Left ventricle myocardium inferior (tissue), 1 donor: Measurements from ENCODE around the gene TXNRD2. TPM values are rescaled to one million over a fixed set of nuclear protein-coding genes. Genes with fewer than 3 reads are reported as not detected.

Experiments used
- DNase-seq: peaks from one replicate; pipeline ENCODE4 v3.0.0-alpha.2; 2020
- H3K27ac ChIP-seq: fragments of 200-600 bp; replicated peaks from 2 replicates; pipeline ENCODE4 v1.8.0; 2021
- H3K27me3 ChIP-seq: fragments of 200-600 bp; 2 replicates; pipeline ENCODE4 v1.8.0; 2021; ENCODE audit warnings: low read depth
- H3K36me3 ChIP-seq: fragments of 200-600 bp; 2 replicates; pipeline ENCODE4 v1.8.0; 2021
- H3K4me1 ChIP-seq: fragments of 200-600 bp; 2 replicates; pipeline ENCODE4 v1.8.0; 2021
- H3K4me3 ChIP-seq: fragments of 200-600 bp; 2 replicates; pipeline ENCODE4 v1.8.0; 2021; ENCODE audit warnings: mild to moderate bottlenecking, moderate library complexity
- H3K9me3 ChIP-seq: fragments of 200-600 bp; replicated peaks from 2 replicates; pipeline ENCODE4 v1.8.0; 2021
- CTCF ChIP-seq: fragments of 200-600 bp; IDR thresholded peaks from 2 replicates; pipeline ENCODE4 v1.8.0; 2021; ENCODE audit warnings: antibody characterized with exemption, mild to moderate bottlenecking, borderline replicate concordance
- intact Hi-C: fragments of 100-400 bp; cut with micrococcal nuclease; formaldehyde crosslinking; loops from one replicate; pipeline ENCODE4 v1.11.0; 2022
- total RNA-seq: library from RNA; stranded (reverse); fragmentation: NEBNext Ultra II Directional; extraction: Animal tissue kit (Norgen Biotek cat#: 25700); gene quantifications from one replicate; pipeline ENCODE4 v1.2.1, GENCODE V29; 2021
- donor health status: DM: no; HTN: yes; CAD: no; lungs with severe emphysema.

TXNRD2 gene
- total RNA-seq, 1 donor from 2014 or later: 35.2 TPM

GRCh38 chr22:19973551-19974267 is 32.1 kb upstream of the TXNRD2 start:
- Histone ChIP-seq H3K36me3 (peaks cover 69% of the 10 kb centered on the region), H3K9me3 (no peaks in the 10 kb centered on the region), H3K4me1 (peaks cover 36% of the 10 kb centered on the region), H3K27ac (no peak overlapping the region), H3K27me3 (no peaks in the 10 kb centered on the region), H3K4me3 (no peak overlapping the region)
- intact Hi-C loops: loop anchor here (5.0 kb wide), 1 partner anchor 39 kb away; no protein-coding TSS in a partner anchor
- DNase-seq: no peak
- no peak for TF ChIP-seq CTCF

- no peaks in the 10 kb centered on the region for H3K9me3 ChIP-seq
- intact Hi-C loops: loop anchor here (5.0 kb wide), 1 partner anchor 39 kb away; no protein-coding TSS in a partner anchor
- H3K4me1 ChIP-seq: peaks cover 36% of the 10 kb centered on the region
- peaks cover 69% of the 10 kb centered on the region for H3K36me3 ChIP-seq
- H3K4me3 ChIP-seq: no peak overlapping the region
- TF ChIP-seq CTCF: no peak
- H3K27me3 ChIP-seq: no peaks in the 10 kb centered on the region
- no peak overlapping the region for H3K27ac ChIP-seq
- DNase-seq: no peak
These were observed 31.3 kb upstream of the TXNRD2 start for GRCh38 chr22:19972652-19973550.

- no peak overlapping the region for H3K4me3 ChIP-seq
- peaks cover 36% of the 10 kb centered on the region for H3K4me1 ChIP-seq
- no peak for DNase-seq
- peaks cover 69% of the 10 kb centered on the region for H3K36me3 ChIP-seq
- H3K27me3 ChIP-seq: no peaks in the 10 kb centered on the region
- TF ChIP-seq CTCF: no peak
- intact Hi-C loops: loop anchor here (5.0 kb wide), 1 partner anchor 40 kb away; no protein-coding TSS in a partner anchor
- H3K9me3 ChIP-seq: no peaks in the 10 kb centered on the region
- H3K27ac ChIP-seq: peak overlapping the region; percentile 37
These were observed 30.6 kb upstream of the TXNRD2 start for GRCh38 chr22:19972251-19972650.

GRCh38 chr22:19971276-19972124 is 29.9 kb upstream of the TXNRD2 start:
- no peak for DNase-seq
- intact Hi-C loops: loop anchor here (5.0 kb wide), 1 partner anchor 41 kb away; no protein-coding TSS in a partner anchor
- H3K36me3 ChIP-seq: peaks cover 70% of the 10 kb centered on the region
- H3K9me3 ChIP-seq: no peaks in the 10 kb centered on the region
- no peak for TF ChIP-seq CTCF
- peak overlapping the region; percentile 37 for H3K27ac ChIP-seq
- H3K4me1 ChIP-seq: peaks cover 36% of the 10 kb centered on the region
- H3K27me3 ChIP-seq: no peaks in the 10 kb centered on the region
- no peak overlapping the region for H3K4me3 ChIP-seq
